HT-29 (cell line): ENCODE measurements around the gene DEGS1. TPM values are rescaled to one million over a fixed set of nuclear protein-coding genes. Genes with fewer than 3 reads are reported as not detected.

Source experiments
- DNase-seq: peaks from one replicate; pipeline ENCODE4 v3.0.0-alpha.2; 2015; ENCODE audit warnings: low spot score
- small RNA-seq: library from RNA; depleted of rRNA; stranded (forward); fragments of <200 nt; gene quantifications from one replicate; pipeline ENCODE3, GENCODE V24; 2014
- total RNA-seq: library from RNA; depleted of rRNA; stranded (reverse); fragments of >200 nt; shearing (Covaris generic); gene quantifications from 2 replicates; pipeline ENCODE4 v1.2.3, GENCODE V29; 2014; rRNA removed

Gene DEGS1
- total RNA-seq, 1 experiment from 2014 or later, result 9.9 TPM

DNA sequence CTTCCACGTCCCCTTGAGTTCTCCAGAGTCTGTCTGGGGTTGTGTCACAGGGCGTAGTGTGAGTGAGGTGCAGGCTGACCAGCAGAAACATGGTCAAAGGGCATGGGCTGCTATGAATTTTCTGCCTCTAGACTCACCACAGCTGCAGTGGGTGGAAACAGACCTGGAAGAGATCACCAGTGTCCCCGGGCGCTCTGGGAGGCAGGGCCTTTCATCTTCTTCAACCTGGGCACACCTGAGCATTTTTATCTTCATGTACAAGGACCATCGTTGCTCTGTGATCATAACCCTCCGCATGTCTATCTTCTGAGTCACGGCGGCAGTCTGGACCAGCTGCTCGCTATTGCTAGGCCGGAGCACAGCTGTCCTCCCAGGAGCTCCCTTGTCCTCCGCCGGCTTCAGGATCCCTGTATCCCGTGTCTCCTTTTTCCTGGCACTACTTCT, 29.6 kb downstream of the DEGS1 start:
- DNase-seq, result peak; percentile 68

DNA sequence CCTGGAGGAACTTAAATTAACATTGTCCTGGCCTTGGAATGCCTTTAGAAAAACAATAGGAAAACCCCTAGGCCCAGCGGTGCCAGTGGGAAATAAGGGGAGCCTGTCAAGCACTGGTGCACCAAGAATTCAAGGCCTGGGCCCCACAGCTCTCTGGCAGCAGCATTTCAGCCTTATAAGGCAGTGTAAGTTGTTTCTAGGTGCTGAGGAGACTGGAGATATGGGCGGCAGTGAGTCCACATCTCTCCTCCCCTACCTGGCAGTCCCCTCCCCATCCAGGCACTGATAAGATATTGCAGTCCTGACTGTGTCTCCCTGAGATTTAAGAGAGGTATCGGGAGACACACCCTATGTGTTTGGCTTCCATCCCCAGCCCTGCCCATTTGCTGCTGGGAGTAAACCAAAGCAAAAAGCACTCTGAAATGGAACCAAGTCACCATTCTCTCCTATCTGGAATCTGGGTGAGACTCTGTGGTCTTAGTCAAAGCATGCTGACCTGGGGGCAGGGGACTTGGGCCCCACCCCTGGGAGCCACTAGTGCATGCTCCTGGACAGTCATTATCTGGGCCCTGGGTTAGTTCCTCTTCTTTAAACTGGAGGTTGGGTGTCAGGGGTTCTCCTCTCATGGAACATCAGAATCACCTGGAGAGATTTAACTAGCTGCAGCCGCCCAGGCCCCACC, 30.5 kb downstream of the DEGS1 start:
- DNase-seq, result no peak

DNA sequence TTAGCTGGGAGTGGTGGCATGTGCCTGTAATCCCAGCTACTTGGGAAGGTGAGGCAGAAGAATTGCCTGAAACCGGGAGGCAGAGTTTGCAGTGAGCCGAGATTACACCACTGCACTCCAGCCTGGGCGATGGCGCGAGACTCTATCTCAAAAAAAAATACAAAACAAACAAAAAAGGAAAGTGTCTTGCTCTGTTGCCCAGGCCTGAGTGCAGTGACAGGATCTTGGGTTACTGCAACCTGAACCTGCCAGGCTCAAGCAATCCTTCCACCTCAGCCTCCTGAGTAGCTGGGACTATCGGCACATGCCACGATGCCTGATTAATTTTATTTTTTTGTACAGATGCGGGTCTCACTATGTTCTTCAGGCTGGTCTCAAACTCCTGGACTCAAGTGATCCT, 33.3 kb downstream of the DEGS1 start:
- no peak for DNase-seq

DNA sequence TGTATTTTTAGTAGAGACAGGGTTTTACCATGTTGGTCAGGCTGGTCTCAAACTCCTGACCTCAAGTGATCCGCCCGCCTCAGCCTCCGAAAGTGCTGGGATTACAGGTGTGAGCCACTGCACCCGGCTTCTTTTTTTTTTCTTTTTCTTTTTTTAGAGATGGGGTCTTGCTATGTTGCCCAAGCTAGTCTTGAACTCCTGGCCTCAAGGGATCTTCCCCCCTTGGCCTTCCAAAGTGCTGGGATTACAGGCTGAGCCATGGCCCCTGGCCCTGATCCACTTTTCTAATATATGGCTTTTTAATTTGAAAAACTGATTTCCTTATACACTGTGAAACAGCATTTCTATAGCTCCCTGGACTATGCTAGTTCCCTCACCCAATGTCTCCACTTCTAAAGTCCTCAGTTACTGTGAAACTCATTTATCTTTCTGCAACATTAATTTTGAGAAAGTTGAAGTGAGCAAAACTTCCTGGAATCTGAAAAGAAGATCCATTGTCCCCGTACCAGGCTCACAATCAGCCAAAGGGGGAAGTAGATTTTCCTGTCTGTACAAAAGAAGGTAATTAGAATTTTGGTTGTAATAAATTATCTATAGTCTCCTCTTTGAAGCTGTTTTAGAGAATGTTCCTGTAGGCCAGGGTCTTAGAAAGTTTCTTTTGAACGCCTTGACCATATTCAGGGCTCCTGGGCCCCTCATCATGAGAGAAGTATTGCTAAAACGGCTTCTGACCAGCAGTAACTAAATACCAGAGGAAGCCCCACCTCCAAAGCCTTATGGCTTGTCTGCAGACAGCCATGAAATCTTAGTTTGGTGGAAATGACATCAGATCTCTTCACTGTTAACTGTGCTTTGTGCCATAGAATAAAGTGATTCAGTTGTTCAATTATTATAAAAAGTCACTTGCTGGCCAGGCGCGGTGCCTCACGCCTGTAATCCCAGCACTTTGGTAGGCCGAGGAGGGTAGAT, 34.9 kb downstream of the DEGS1 start:
- DNase-seq, result no peak

DNA sequence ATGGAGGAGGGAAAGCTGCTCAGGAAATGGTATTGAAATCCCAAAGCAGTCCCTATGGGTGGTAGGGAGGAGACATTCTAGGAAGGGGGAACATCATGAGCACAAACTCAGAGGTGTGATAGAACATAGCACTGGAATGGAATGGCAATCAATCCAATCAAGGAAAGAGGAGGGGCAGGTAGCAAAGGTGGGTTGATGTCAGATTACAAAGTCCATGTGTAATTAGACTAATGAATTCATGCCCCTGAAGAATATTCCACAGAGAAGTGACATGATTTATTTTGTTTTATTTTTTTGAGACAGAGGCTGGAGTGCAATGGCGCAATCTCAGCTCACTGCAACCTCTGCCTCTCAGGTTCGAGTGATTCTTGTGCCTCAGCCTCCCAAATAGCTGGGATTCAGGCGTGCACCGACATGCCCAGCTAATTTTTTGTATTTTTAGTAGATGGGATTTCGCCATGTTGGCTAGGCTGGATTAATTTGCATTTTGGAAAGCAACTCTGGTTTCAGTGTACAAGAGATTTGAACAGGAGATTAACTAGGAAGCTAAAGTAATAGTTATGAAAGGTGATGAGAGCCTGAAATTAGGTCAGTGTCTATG, 36.1 kb downstream of the DEGS1 start:
- no peak for DNase-seq

DNA sequence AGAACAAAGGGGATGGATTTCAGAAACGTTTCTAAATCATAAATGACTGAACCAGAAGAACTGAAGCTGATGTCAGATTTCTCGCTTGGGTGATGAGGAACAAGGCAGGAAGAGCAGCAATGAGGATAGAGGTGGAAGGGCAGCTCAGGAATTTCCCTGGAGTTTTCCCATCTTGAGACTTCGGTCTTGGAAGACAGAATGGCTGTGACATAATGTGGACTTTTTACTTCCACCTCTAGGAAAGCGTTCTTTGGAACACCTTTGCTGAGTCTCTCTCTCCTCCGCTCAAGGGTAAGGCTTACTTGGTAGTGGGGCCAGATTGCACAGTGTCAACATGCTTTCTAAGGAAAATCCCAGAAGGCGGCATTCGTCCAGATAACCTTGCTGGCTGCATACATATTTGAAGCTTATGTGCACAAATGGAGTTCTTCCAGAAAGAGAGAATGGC, 36.6 kb downstream of the DEGS1 start:
- DNase-seq, result no peak

DNA sequence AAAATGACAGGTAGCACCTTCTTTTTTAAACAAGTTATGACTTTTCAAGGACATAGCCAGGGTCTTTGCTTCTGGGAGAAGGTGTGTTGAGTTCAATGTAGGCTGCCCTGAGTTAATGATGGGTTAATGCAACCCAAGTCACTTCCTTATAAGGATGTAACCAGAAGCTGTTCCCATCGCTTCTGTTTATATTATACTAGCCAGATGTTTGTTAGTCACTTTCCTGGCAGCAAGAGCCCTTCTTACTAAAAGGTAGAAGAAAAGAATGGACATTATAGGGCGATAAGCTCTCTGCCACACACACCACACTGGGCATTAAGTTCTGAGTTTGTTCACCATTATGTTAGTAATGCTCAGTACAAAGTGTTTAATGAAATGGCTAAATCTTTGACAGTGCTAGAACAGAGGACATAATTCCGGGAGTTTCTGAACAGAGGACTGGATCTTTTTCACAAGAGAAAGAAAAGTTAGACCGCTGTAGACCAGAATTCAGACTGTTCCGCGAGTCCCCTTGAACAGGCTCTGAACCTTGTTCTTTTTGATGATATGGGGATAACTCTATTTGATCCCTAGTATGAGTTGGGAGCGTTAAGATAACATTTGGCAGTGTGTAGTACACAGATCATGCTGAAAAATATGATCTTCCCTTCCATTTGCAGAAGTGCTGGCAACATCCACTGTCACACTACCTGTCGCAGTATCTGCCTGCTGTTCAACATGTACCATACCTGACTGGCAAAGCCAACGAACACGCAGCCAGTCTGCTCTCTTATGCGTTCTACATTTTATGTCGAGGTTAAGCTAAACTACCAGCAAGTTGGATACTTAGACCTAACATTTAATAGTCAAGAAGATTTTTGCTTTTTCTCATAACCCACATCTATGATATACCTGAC, 41.0 kb downstream of the DEGS1 start:
- peak; percentile 23 for DNase-seq

DNA sequence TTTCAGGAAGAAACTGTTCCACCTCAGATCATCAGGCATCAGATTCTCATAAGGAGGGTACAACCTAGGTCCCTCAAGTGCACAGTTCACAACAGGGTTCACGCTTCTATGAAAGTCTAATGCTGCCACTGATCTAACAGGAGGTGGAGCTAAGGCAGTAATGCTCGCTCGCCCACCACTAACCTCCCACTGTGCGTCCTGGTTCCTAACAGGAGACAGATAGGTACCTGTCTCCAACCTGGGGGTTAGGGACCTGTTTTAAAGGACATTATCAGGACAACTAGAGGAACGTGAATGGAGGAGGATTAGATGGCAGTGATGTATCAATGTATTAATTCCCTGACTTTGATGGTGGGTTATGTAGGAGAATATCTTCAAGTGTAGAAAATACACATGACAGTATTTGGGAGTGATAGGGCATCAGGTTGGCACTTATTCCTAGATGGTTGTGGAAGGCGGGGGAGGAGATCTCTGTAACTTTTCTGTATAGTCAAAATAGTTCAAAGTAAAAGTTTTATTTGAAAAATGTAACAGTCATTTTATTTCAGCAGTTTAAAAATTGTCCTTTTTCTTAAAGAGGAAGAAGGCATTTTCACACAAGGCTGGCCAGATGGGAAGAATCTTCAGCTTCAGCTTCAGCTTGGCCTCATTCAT, 43.9 kb downstream of the DEGS1 start:
- no peak for DNase-seq

DNA sequence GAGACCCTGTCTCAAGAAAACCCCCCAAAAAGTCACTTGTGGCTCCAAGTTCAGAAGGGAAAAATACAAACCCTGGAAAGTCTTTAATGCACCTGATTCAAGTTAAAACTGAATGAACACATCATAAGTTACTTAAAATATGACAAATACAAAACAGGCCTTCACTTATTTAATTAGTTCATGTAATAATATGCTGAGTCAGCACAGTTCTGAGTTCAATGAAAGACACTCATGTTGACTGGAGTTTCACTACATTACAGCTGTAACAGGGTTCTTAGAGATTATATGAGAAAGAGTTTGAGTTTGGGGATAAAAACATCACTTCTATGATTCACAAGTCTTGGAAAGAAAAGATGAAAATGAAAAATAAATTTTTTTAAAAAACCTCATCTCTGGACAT, 51.0 kb downstream of the DEGS1 start:
- no peak for DNase-seq

DNA sequence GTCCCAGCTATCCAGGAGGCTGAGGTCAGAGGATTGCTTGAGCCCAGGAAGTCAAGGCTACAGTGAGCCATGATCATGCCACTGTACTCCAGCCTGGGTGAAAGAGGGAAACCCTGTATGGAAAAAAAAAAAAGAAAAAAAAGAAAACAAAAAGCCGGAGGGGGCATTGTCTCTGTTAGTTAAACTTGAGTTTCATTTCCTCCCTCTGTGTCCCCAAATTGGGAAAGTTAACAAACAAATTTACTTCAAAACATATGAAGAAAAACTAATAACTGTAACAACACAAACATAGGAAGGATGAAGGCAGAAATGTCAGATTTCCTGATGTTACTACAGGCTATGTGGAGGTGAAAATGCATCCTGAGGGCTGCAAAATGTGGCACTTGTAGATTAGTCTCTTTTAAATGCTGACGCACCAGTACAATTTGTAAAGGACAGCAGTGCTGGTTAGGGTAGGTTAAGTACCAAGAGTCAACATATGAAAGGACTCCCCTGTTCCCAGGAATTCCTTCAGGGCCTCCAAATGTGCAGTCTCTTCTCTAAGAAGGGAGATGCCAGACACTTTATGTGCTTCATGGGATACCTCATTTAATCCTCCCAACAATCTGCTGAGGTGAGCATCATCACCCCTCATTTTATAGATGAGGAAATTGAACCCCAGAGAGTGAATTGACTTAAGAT, 52.9 kb downstream of the DEGS1 start:
- DNase-seq, result no peak

DNA sequence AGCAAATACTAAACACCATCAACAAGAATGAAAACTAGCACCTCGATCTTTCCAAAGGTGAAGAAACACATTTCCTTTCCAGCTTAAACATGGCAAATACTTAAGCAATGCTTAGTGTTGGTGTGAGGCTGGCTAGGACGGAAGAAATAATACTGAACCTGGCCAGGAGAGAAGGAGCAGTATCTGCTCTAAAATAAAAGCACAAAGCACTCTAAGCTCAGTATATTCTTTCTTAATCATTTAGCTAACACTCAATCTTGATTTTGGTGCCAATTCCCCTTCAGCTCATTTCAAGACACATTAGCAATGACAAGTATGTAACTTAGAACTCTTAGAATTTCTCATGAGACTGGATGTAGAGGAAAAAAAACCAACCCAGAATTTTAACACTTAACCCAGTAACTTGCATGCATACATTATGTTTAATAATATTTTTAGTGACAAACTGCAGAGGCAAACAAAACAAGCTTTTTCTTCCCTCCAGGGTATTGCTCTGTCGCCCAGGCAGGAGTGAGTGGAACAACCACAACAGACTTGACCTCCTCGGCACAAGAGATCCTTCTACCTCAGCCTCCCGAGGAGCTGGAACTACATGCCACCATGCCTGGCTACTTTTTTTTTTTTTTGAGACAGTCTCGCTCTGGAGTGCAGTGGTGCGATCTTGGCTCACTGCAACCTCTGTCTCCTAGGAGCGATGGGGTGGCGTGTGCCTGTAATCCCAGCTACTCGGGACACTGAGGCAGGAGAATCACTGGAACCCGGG, 54.3 kb downstream of the DEGS1 start:
- DNase-seq, result no peak

DNA sequence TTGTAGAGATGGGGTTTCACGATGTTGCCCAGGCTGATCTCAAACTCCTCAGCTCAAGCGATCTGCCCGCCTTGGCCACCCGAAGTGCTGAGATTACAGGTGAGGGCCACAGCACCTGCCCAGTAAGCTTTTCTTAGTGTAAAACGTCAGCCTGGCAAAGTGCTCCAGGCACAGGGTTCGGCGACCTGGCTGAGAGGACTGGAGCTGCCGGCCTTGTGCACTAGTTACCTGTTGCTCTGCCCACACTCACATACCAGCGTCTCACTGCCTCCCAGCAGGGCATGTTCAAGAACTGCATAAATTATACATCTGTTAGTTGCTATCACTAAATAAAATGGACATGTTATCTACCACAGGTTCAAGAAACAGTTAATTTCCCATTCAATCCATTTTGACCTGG, 55.2 kb downstream of the DEGS1 start:
- DNase-seq, result no peak

DNA sequence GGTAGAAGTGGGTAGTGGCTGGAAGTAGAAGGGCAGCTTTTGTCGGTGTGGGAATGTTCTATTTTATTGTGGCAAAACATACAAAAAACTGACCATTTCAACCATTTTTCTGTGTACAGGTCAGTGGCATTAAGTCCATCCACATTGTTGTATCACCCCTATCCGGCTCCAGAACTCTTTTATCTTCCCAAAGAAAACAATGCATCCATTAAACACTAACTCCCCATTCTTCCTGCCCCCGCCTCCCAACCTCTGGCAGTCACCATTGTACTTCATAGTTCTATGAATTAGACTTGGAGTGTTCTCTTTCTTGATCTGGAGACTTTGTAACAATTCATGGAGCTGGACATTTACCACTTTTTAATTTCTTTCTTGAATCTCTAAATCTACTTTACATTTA, 55.7 kb downstream of the DEGS1 start:
- no peak for DNase-seq

Small RNA genes lying within 50 kb of the gene (small RNA-seq; reads per million reads assigned to genes)
- not detected for gene AC092809.3
- not detected for gene RF00139

Other genes with a start within 250 kb of the DEGS1 start
- gene FBXO28, start 69.1 kb upstream of the DEGS1 start, total RNA-seq, result 30.9 and 34.6 TPM in 2 replicates
- 9.1 and 12.2 TPM in 2 replicates for gene NVL, start 146.9 kb downstream of the DEGS1 start, total RNA-seq
- gene CNIH4, start 173.6 kb downstream of the DEGS1 start, total RNA-seq, result 34.5 and 34.7 TPM in 2 replicates